Activated T-helper 2 cell treated with anti-CD3 and anti-CD28 coated beads, Interferon-gamma antibody, Interleukin-2, Interleukin-4, amounts not matched to agents 10 μg/mL and 5 μg/mL and 100 μg/mL, durations not matched to agents 14 hours and 24 hours and 36 hours (primary cell): ENCODE measurements around the gene TXNRD2. TPM values are rescaled to one million over a fixed set of nuclear protein-coding genes. Genes with fewer than 3 reads are reported as not detected.
"Not testable (repeated sequence)": the region's sequence is repeated elsewhere in the genome, so short reads cannot be mapped to it uniquely, and the experiment has no call there.

Experiments used
- DNase-seq: peaks from one replicate; pipeline ENCODE4 v3.0.0; 2021; ENCODE audit warnings: low spot score
- H3K27ac Mint-ChIP-seq: one replicate; pipeline ENCODE4 v1.8.0; 2021; ENCODE audit warnings: mixed read lengths
- H3K27me3 Mint-ChIP-seq: one replicate; pipeline ENCODE4 v1.8.0; 2021; ENCODE audit warnings: low read depth, mixed read lengths
- H3K36me3 Mint-ChIP-seq: one replicate; pipeline ENCODE4 v1.8.0; 2021; ENCODE audit warnings: low read depth, mixed read lengths
- H3K4me1 Mint-ChIP-seq: one replicate; pipeline ENCODE4 v1.8.0; 2021; ENCODE audit warnings: low read depth, mixed read lengths
- H3K4me3 Mint-ChIP-seq: one replicate; pipeline ENCODE4 v1.8.0; 2021; ENCODE audit warnings: low read depth, mild to moderate bottlenecking, moderate library complexity, mixed read lengths
- H3K9me3 Mint-ChIP-seq: one replicate; pipeline ENCODE4 v1.8.0; 2021; ENCODE audit warnings: mixed read lengths
- intact Hi-C: fragments of 100-400 bp; cut with micrococcal nuclease; formaldehyde crosslinking; loops from one replicate; pipeline ENCODE4 v1.15.1; 2023
- total RNA-seq: library from RNA; stranded (reverse); gene quantifications from 2 replicates; pipeline ENCODE4 v1.2.3, GENCODE V29; 2022

The TXNRD2 gene
- total RNA-seq, 1 donor from 2014 or later: 19.9 TPM

- peaks cover 10% of the 10 kb centered on the region for H3K4me1 Mint-ChIP-seq
- H3K4me3 Mint-ChIP-seq: no peak overlapping the region
- H3K27ac Mint-ChIP-seq: no peak overlapping the region
- no peaks in the 10 kb centered on the region for H3K36me3 Mint-ChIP-seq
- intact Hi-C loops: no loop called here
- DNase-seq: no peak
- H3K27me3 Mint-ChIP-seq: no peaks in the 10 kb centered on the region
- H3K9me3 Mint-ChIP-seq: no peaks in the 10 kb centered on the region
These were observed 57.3 kb downstream of the TXNRD2 start for GRCh38 chr22:19884161-19884953.

GRCh38 chr22:19883446-19883845 is 58.2 kb downstream of the TXNRD2 start:
- H3K9me3 Mint-ChIP-seq, intact Hi-C loops, H3K36me3 Mint-ChIP-seq, H3K4me3 Mint-ChIP-seq, DNase-seq, H3K27ac Mint-ChIP-seq, H3K27me3 Mint-ChIP-seq: not testable (repeated sequence)
- H3K4me1 Mint-ChIP-seq: peaks cover 10% of the 10 kb centered on the region

GRCh38 chr22:19882446-19883381 is 58.9 kb downstream of the TXNRD2 start:
- Mint-ChIP-seq H3K4me3 (no peak overlapping the region), H3K36me3 (no peaks in the 10 kb centered on the region), H3K9me3 (no peaks in the 10 kb centered on the region), H3K27ac (no peak overlapping the region), H3K4me1 (peaks cover 10% of the 10 kb centered on the region), H3K27me3 (no peaks in the 10 kb centered on the region)
- intact Hi-C loops: no loop called here
- no peak for DNase-seq

- intact Hi-C loops: no loop called here
- Mint-ChIP-seq H3K4me3 (no peak overlapping the region), H3K4me1 (peaks cover 4% of the 10 kb centered on the region), H3K27ac (no peak overlapping the region), H3K27me3 (no peaks in the 10 kb centered on the region), H3K9me3 (no peaks in the 10 kb centered on the region), H3K36me3 (no peaks in the 10 kb centered on the region)
- no peak for DNase-seq
These were observed 60.6 kb downstream of the TXNRD2 start for GRCh38 chr22:19880786-19881569.

- DNase-seq: no peak
- no peaks in the 10 kb centered on the region for H3K9me3 Mint-ChIP-seq
- H3K36me3 Mint-ChIP-seq: no peaks in the 10 kb centered on the region
- no peaks in the 10 kb centered on the region for H3K4me1 Mint-ChIP-seq
- no peak overlapping the region for H3K27ac Mint-ChIP-seq
- H3K4me3 Mint-ChIP-seq: no peak overlapping the region
- no peaks in the 10 kb centered on the region for H3K27me3 Mint-ChIP-seq
- intact Hi-C loops: no loop called here
These were observed 61.4 kb downstream of the TXNRD2 start for GRCh38 chr22:19879992-19880785.

- intact Hi-C loops: no loop called here
- Mint-ChIP-seq H3K27ac (no peak overlapping the region), H3K27me3 (no peaks in the 10 kb centered on the region), H3K4me3 (no peak overlapping the region), H3K9me3 (no peaks in the 10 kb centered on the region), H3K4me1 (no peaks in the 10 kb centered on the region), H3K36me3 (no peaks in the 10 kb centered on the region)
- no peak for DNase-seq
These were observed 62.0 kb downstream of the TXNRD2 start for GRCh38 chr22:19879643-19879991.

GRCh38 chr22:19879246-19879570 is 62.4 kb downstream of the TXNRD2 start:
- Mint-ChIP-seq H3K36me3 (no peaks in the 10 kb centered on the region), H3K27ac (no peak overlapping the region), H3K4me3 (no peak overlapping the region), H3K27me3 (no peaks in the 10 kb centered on the region), H3K4me1 (peaks cover 3% of the 10 kb centered on the region), H3K9me3 (no peaks in the 10 kb centered on the region)
- no peak for DNase-seq
- intact Hi-C loops: no loop called here

- DNase-seq: no peak
- intact Hi-C loops: no loop called here
- H3K4me3 Mint-ChIP-seq: no peak overlapping the region
- H3K4me1 Mint-ChIP-seq: peaks cover 3% of the 10 kb centered on the region
- H3K9me3 Mint-ChIP-seq: no peaks in the 10 kb centered on the region
- no peaks in the 10 kb centered on the region for H3K27me3 Mint-ChIP-seq
- H3K36me3 Mint-ChIP-seq: no peaks in the 10 kb centered on the region
- no peak overlapping the region for H3K27ac Mint-ChIP-seq
These were observed 63.0 kb downstream of the TXNRD2 start for GRCh38 chr22:19878461-19879245.

- H3K4me1 Mint-ChIP-seq: peaks cover 3% of the 10 kb centered on the region
- H3K27me3 Mint-ChIP-seq: no peaks in the 10 kb centered on the region
- H3K4me3 Mint-ChIP-seq: no peak overlapping the region
- intact Hi-C loops: no loop called here
- H3K27ac Mint-ChIP-seq: no peak overlapping the region
- no peak for DNase-seq
- no peaks in the 10 kb centered on the region for H3K36me3 Mint-ChIP-seq
- H3K9me3 Mint-ChIP-seq: no peaks in the 10 kb centered on the region
These were observed 63.8 kb downstream of the TXNRD2 start for GRCh38 chr22:19877626-19878339.

GRCh38 chr22:19876941-19877625 is 64.5 kb downstream of the TXNRD2 start:
- H3K4me1 Mint-ChIP-seq: peaks cover 3% of the 10 kb centered on the region
- H3K27ac Mint-ChIP-seq: no peak overlapping the region
- no peak for DNase-seq
- no peaks in the 10 kb centered on the region for H3K36me3 Mint-ChIP-seq
- no peaks in the 10 kb centered on the region for H3K27me3 Mint-ChIP-seq
- intact Hi-C loops: no loop called here
- H3K4me3 Mint-ChIP-seq: no peak overlapping the region
- no peaks in the 10 kb centered on the region for H3K9me3 Mint-ChIP-seq
